Activated CD4-positive, alpha-beta memory T cell treated with anti-CD3 and anti-CD28 coated beads, Interleukin-2, amount 10 ng/mL, durations not matched to agents 7 days and 5 days (primary cell): Measurements from ENCODE around the gene NUF2. TPM values are rescaled to one million over a fixed set of nuclear protein-coding genes. Genes with fewer than 3 reads are reported as not detected.
A peak's percentile ranks its signal among the peaks of the same experiment; 100 is the strongest.
"Not testable (repeated sequence)": the region's sequence is repeated elsewhere in the genome, so short reads cannot be mapped to it uniquely, and the experiment has no call there.

ENCODE experiments used
- CTCF ChIA-PET: fragments of 350-600 bp; sonication (Branson Sonifier 250); formaldehyde crosslinking; loops from one replicate; lab custom pipeline; 2021; ENCODE audit warnings: antibody characterized with exemption, inconsistent platforms; lab: Charles Lee
- POLR2A ChIA-PET: fragments of 350-600 bp; sonication (Branson Sonifier 250); formaldehyde crosslinking; loops from one replicate; lab custom pipeline; 2021; ENCODE audit warnings: antibody characterized with exemption; lab: Charles Lee
- DNase-seq: peaks from one replicate; pipeline ENCODE4 v3.0.0-alpha.2; 2020
- H3K27ac Mint-ChIP-seq: one replicate; pipeline ENCODE4 v1.8.0; 2021; ENCODE audit warnings: mild to moderate bottlenecking, mixed read lengths
- H3K27me3 Mint-ChIP-seq: one replicate; pipeline ENCODE4 v1.8.0; 2021; ENCODE audit warnings: mixed read lengths
- H3K36me3 Mint-ChIP-seq: one replicate; pipeline ENCODE4 v1.8.0; 2021; ENCODE audit warnings: low read depth, mixed read lengths
- H3K4me1 Mint-ChIP-seq: one replicate; pipeline ENCODE4 v1.8.0; 2021; ENCODE audit warnings: mixed read lengths
- H3K4me3 Mint-ChIP-seq: one replicate; pipeline ENCODE4 v1.8.0; 2021; ENCODE audit warnings: mild to moderate bottlenecking, mixed read lengths
- H3K9me3 Mint-ChIP-seq: one replicate; pipeline ENCODE4 v1.8.0; 2021; ENCODE audit warnings: mixed read lengths
- total RNA-seq, 2 experiments: library from RNA; stranded (reverse); gene quantifications; one replicate each; pipeline ENCODE4 v1.2.3, GENCODE V29; 2021

The NUF2 gene
- total RNA-seq, 2 experiments from 2014 or later: 69.1 to 69.9 TPM

- no peak for DNase-seq
- H3K27me3 Mint-ChIP-seq: no peaks in the 10 kb centered on the region
- H3K36me3 Mint-ChIP-seq: peaks cover 52% of the 10 kb centered on the region
- H3K27ac Mint-ChIP-seq: no peak overlapping the region
- no peaks in the 10 kb centered on the region for H3K9me3 Mint-ChIP-seq
- H3K4me3 Mint-ChIP-seq: no peak overlapping the region
- POLR2A ChIA-PET: interaction anchor here (1.9 kb wide), 1 partner anchor 30 kb away, joined by 5 read pairs; the partner anchor contains the start of gene NUF2
- CTCF ChIA-PET: no interaction called here
- H3K4me1 Mint-ChIP-seq: no peaks in the 10 kb centered on the region
Measured at GRCh38 chr1:163351912-163352311, 30.2 kb downstream of the NUF2 start.

GRCh38 chr1:163357378-163357777 lies 35.6 kb downstream of the NUF2 start:
- Mint-ChIP-seq H3K27me3 (no peaks in the 10 kb centered on the region), H3K4me1 (peaks cover 8% of the 10 kb centered on the region), H3K9me3 (no peaks in the 10 kb centered on the region), H3K27ac (no peak overlapping the region), H3K4me3 (no peak overlapping the region), H3K36me3 (peaks cover 14% of the 10 kb centered on the region)
- DNase-seq: no peak
- POLR2A ChIA-PET: interaction anchor here (0.7 to 1.0 kb wide), 2 partner anchors 10 to 36 kb away, joined by 3 read pairs; partner anchors contain the start of gene NUF2
- CTCF ChIA-PET: interaction anchor here (1.0 kb wide), 1 partner anchor 9 kb away, joined by 3 read pairs; no protein-coding TSS in a partner anchor

GRCh38 chr1:163358172-163358571 lies 36.4 kb downstream of the NUF2 start:
- H3K27me3 Mint-ChIP-seq, H3K27ac Mint-ChIP-seq, H3K9me3 Mint-ChIP-seq, H3K4me1 Mint-ChIP-seq, H3K4me3 Mint-ChIP-seq, DNase-seq: not testable (repeated sequence)
- ChIA-PET POLR2A (interaction anchor here (1.0 kb wide), 1 partner anchor 37 kb away, joined by 3 read pairs; the partner anchor contains the start of gene NUF2), CTCF (interaction anchor here (0.8 to 1.3 kb wide), 3 partner anchors 32 to 35 kb away, joined by 3 read pairs; no protein-coding TSS in a partner anchor)
- peaks cover 14% of the 10 kb centered on the region for H3K36me3 Mint-ChIP-seq

- Mint-ChIP-seq H3K27ac (no peak overlapping the region), H3K27me3 (peaks cover 9% of the 10 kb centered on the region), H3K36me3 (peaks cover 7% of the 10 kb centered on the region), H3K9me3 (no peaks in the 10 kb centered on the region), H3K4me1 (peaks cover 8% of the 10 kb centered on the region), H3K4me3 (no peak overlapping the region)
- CTCF ChIA-PET: interaction anchor here (1.0 kb wide), 1 partner anchor 14 kb away, joined by 4 read pairs; no protein-coding TSS in a partner anchor
- POLR2A ChIA-PET: no interaction called here
- peak; percentile 20 for DNase-seq
Measured at GRCh38 chr1:163361123-163361934, 39.6 kb downstream of the NUF2 start.

- DNase-seq: no peak
Measured at GRCh38 chr1:163365186-163365585, 43.4 kb downstream of the NUF2 start.

GRCh38 chr1:163366555-163366954 lies 44.8 kb downstream of the NUF2 start:
- Mint-ChIP-seq H3K36me3 (no peaks in the 10 kb centered on the region), H3K27me3 (peaks cover 13% of the 10 kb centered on the region), H3K9me3 (no peaks in the 10 kb centered on the region), H3K4me1 (peaks cover 3% of the 10 kb centered on the region), H3K27ac (no peak overlapping the region), H3K4me3 (no peak overlapping the region)
- DNase-seq: no peak
- ChIA-PET CTCF (no interaction called here), POLR2A (no interaction called here)

More at GRCh38 chr1:163365186-163365585, 43.4 kb downstream of the NUF2 start:
- peaks cover 13% of the 10 kb centered on the region for H3K27me3 Mint-ChIP-seq
- H3K27ac Mint-ChIP-seq: no peak overlapping the region
- CTCF ChIA-PET: no interaction called here
- H3K9me3 Mint-ChIP-seq: no peaks in the 10 kb centered on the region
- no peak overlapping the region for H3K4me3 Mint-ChIP-seq
- H3K36me3 Mint-ChIP-seq: no peaks in the 10 kb centered on the region
- H3K4me1 Mint-ChIP-seq: peaks cover 8% of the 10 kb centered on the region
- POLR2A ChIA-PET: no interaction called here

GRCh38 chr1:163367721-163368120 lies 46.0 kb downstream of the NUF2 start:
- Mint-ChIP-seq H3K27me3 (peaks cover 13% of the 10 kb centered on the region), H3K4me3 (no peak overlapping the region), H3K4me1 (no peaks in the 10 kb centered on the region), H3K36me3 (no peaks in the 10 kb centered on the region), H3K9me3 (no peaks in the 10 kb centered on the region), H3K27ac (no peak overlapping the region)
- POLR2A ChIA-PET: no interaction called here
- CTCF ChIA-PET: no interaction called here
- no peak for DNase-seq

GRCh38 chr1:163372576-163372975 lies 50.8 kb downstream of the NUF2 start:
- no peak for DNase-seq
- H3K36me3 Mint-ChIP-seq: no peaks in the 10 kb centered on the region
- H3K27ac Mint-ChIP-seq: no peak overlapping the region
- H3K4me1 Mint-ChIP-seq: no peaks in the 10 kb centered on the region
- H3K27me3 Mint-ChIP-seq: peaks cover 15% of the 10 kb centered on the region
- H3K9me3 Mint-ChIP-seq: no peaks in the 10 kb centered on the region
- H3K4me3 Mint-ChIP-seq: no peak overlapping the region
- CTCF ChIA-PET: interaction anchor here (1.0 kb wide), 1 partner anchor 57 kb away, joined by 3 read pairs; no protein-coding TSS in a partner anchor
- POLR2A ChIA-PET: no interaction called here

GRCh38 chr1:163378554-163378953 lies 56.8 kb downstream of the NUF2 start:
- Mint-ChIP-seq H3K9me3 (no peaks in the 10 kb centered on the region), H3K27ac (no peak overlapping the region), H3K27me3 (peaks cover 20% of the 10 kb centered on the region), H3K4me1 (no peaks in the 10 kb centered on the region), H3K4me3 (no peak overlapping the region), H3K36me3 (no peaks in the 10 kb centered on the region)
- POLR2A ChIA-PET: no interaction called here
- no peak for DNase-seq
- CTCF ChIA-PET: no interaction called here

GRCh38 chr1:163379801-163380200 lies 58.0 kb downstream of the NUF2 start:
- no peaks in the 10 kb centered on the region for H3K4me1 Mint-ChIP-seq
- H3K27me3 Mint-ChIP-seq: peaks cover 19% of the 10 kb centered on the region
- ChIA-PET POLR2A (no interaction called here), CTCF (no interaction called here)
- H3K27ac Mint-ChIP-seq: no peak overlapping the region
- no peak overlapping the region for H3K4me3 Mint-ChIP-seq
- H3K9me3 Mint-ChIP-seq: no peaks in the 10 kb centered on the region
- no peak for DNase-seq
- H3K36me3 Mint-ChIP-seq: no peaks in the 10 kb centered on the region

GRCh38 chr1:163381487-163382184 lies 59.9 kb downstream of the NUF2 start:
- POLR2A ChIA-PET: no interaction called here
- Mint-ChIP-seq H3K27me3 (peaks cover 19% of the 10 kb centered on the region), H3K36me3 (no peaks in the 10 kb centered on the region), H3K9me3 (no peaks in the 10 kb centered on the region), H3K27ac (no peak overlapping the region), H3K4me3 (no peak overlapping the region), H3K4me1 (no peaks in the 10 kb centered on the region)
- CTCF ChIA-PET: interaction anchor here (0.9 kb wide), 1 partner anchor 1423 kb away, joined by 3 read pairs; no protein-coding TSS in a partner anchor
- DNase-seq: no peak

GRCh38 chr1:163382395-163382794 lies 60.6 kb downstream of the NUF2 start:
- Mint-ChIP-seq H3K27me3 (peaks cover 19% of the 10 kb centered on the region), H3K27ac (no peak overlapping the region), H3K4me1 (no peaks in the 10 kb centered on the region), H3K36me3 (no peaks in the 10 kb centered on the region), H3K4me3 (no peak overlapping the region), H3K9me3 (no peaks in the 10 kb centered on the region)
- no peak for DNase-seq
- CTCF ChIA-PET: no interaction called here
- POLR2A ChIA-PET: no interaction called here

- ChIA-PET CTCF (no interaction called here), POLR2A (no interaction called here)
- H3K4me1 Mint-ChIP-seq: no peaks in the 10 kb centered on the region
- no peaks in the 10 kb centered on the region for H3K9me3 Mint-ChIP-seq
- H3K27ac Mint-ChIP-seq: no peak overlapping the region
- peaks cover 22% of the 10 kb centered on the region for H3K27me3 Mint-ChIP-seq
- H3K4me3 Mint-ChIP-seq: no peak overlapping the region
- no peaks in the 10 kb centered on the region for H3K36me3 Mint-ChIP-seq
- DNase-seq: no peak
Measured at GRCh38 chr1:163387146-163387545, 65.4 kb downstream of the NUF2 start.
